Measurements from ENCODE around the gene FLYWCH2.
A peak's percentile ranks its signal among the peaks of the same experiment; 100 is the strongest.

The FLYWCH2 gene

GRCh38 chr16:2884041-2884451, 1.0 kb downstream of the FLYWCH2 start:
- no peak for DNase-seq

GRCh38 chr16:2894231-2894630, 11.2 kb downstream of the FLYWCH2 start:
- DNase-seq: no peak

- no peak for DNase-seq
These were observed 12.8 kb downstream of the FLYWCH2 start for GRCh38 chr16:2895813-2896212.

GRCh38 chr16:2896480-2897010, 13.5 kb downstream of the FLYWCH2 start:
- no peak for DNase-seq

GRCh38 chr16:2897110-2897509, 14.1 kb downstream of the FLYWCH2 start:
- no peak for DNase-seq

- no peak for DNase-seq
These were observed 16.0 kb downstream of the FLYWCH2 start for GRCh38 chr16:2898831-2899563.

- DNase-seq: no peak
These were observed 16.6 kb downstream of the FLYWCH2 start for GRCh38 chr16:2899564-2900072.

- DNase-seq: no peak
These were observed 17.6 kb downstream of the FLYWCH2 start for GRCh38 chr16:2900526-2901075.

GRCh38 chr16:2902337-2903130, 19.5 kb downstream of the FLYWCH2 start:
- DNase-seq: no peak

- DNase-seq: peak; percentile 80
These were observed 21.3 kb downstream of the FLYWCH2 start for GRCh38 chr16:2904100-2904921.

GRCh38 chr16:2904922-2905240, 21.9 kb downstream of the FLYWCH2 start:
- no peak for DNase-seq

GRCh38 chr16:2905241-2905987, 22.4 kb downstream of the FLYWCH2 start:
- peak; percentile 97 for DNase-seq

- DNase-seq: no peak
These were observed 23.0 kb downstream of the FLYWCH2 start for GRCh38 chr16:2905988-2906387.

GRCh38 chr16:2907084-2907753, 24.2 kb downstream of the FLYWCH2 start:
- DNase-seq: peak; percentile 5

GRCh38 chr16:2910441-2910969, 27.5 kb downstream of the FLYWCH2 start:
- DNase-seq: no peak

- peak; percentile 88 for DNase-seq
These were observed 28.8 kb downstream of the FLYWCH2 start, which contains the start of gene FLYWCH1 for GRCh38 chr16:2911638-2912329. FLYWCH1 (plus strand) TSS chr16:2911931; CDS start chr16:2929686, 17,755 bp downstream.

GRCh38 chr16:2912330-2913199, 29.6 kb downstream of the FLYWCH2 start:
- peak; percentile 25 for DNase-seq

GRCh38 chr16:2913603-2914002, 30.6 kb downstream of the FLYWCH2 start:
- DNase-seq: no peak

GRCh38 chr16:2914233-2914632, 31.2 kb downstream of the FLYWCH2 start:
- DNase-seq: no peak

Measured in DMS79 treated with DMSO at 0.1 percent for 48 hours (cell line).